Measurements from ENCODE around the gene OR56B4. TPM values are rescaled to one million over a fixed set of nuclear protein-coding genes. Genes with fewer than 3 reads are reported as not detected.
"Not testable (repeated sequence)": the region's sequence is repeated elsewhere in the genome, so short reads cannot be mapped to it uniquely, and the experiment has no call there.

OR56B4 gene
- polyA plus RNA-seq (2011; rRNA removed): not detected in 2 replicates
- not detected in 2 replicates for polyA minus RNA-seq (2011; rRNA and poly(A)+ RNA removed)

DNA sequence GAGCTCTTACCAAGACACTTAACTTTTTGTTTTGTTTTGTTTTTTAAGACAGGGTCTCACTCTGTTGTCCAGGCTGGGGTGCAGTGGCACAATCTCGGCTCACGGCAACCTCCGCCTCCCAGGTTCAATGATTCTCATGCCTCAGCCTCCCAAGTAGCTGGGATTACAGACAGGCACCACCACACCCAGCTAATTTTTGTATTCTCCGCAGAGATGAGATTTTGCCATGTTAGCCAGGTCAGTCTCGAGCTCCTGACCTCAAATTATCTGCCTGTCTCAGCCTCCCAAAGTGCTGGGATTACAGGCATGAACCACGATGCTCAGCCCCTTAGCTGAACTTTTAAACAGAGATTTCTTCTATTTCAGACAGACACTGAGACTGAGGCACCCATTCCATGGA lies at the start of gene OR56B4:
Gene OR56B4, plus strand, starts transcription at position 301 of the 400 bp plus-strand sequence. Its CDS starts 95 bp downstream, at position 396.
- POLR2A ChIA-PET; H3K36me3 ChIP-seq (ENCODE audit: control insufficient read depth, insufficient read depth, low read length): not testable (repeated sequence)

GRCh38 chr11:6061475-6061874 lies 46.0 kb upstream of the OR56B4 start:
- CTCF ChIA-PET: no interaction called here
- no peaks in the 10 kb centered on the region for H3K36me3 ChIP-seq (ENCODE audit: control insufficient read depth, insufficient read depth, low read length)
- DNase-seq (ENCODE audit: low read depth): no peak
- H3K27me3 ChIP-seq (ENCODE audit: control insufficient read depth, insufficient read depth, low read length): no peaks in the 10 kb centered on the region
- POLR2A ChIA-PET: no interaction called here
- no peak for TF ChIP-seq CTCF (IDR thresholded peaks at IDR 0.05; ENCODE audit: insufficient read depth, low read depth, low read length)
- no peak overlapping the region for H3K4me3 ChIP-seq (ENCODE audit: low read depth, low read length)

More for the DNA sequence above, at the start of gene OR56B4:
- CTCF ChIA-PET; H3K27me3 ChIP-seq (ENCODE audit: control insufficient read depth, insufficient read depth, low read length); H3K4me3 ChIP-seq (ENCODE audit: low read depth, low read length); DNase-seq (ENCODE audit: low read depth): not testable (repeated sequence)

- CTCF ChIA-PET: interaction anchor here (0.6 kb wide), 1 partner anchor 34 kb away, joined by 3 read pairs; no protein-coding TSS in a partner anchor
These were observed 44.7 kb upstream of the OR56B4 start for GRCh38 chr11:6062691-6063358.

DNA sequence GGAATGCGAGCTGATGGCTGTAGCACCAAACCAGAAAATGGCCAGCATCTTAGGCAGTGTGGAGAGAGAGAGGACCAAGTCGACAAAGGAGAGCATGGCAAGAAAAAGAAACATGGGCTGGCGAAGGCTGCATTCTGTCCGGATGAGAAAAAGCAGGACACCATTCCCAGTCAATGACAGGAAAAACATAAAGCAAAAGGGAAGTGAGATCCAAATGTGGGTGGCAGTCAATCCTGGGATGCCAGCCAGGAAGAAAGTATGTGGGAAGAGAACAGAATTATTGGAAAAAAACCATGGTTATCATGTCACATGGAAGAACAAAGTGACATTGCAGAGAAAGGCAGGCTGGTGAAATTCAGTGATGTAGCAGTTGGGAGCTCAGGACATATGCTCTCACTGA lies 40.0 kb upstream of the OR56B4 start:
- no peak for DNase-seq (ENCODE audit: low read depth)
- H3K4me3 ChIP-seq (ENCODE audit: low read depth, low read length): no peak overlapping the region
- no peak for TF ChIP-seq CTCF (IDR thresholded peaks at IDR 0.05; ENCODE audit: insufficient read depth, low read depth, low read length)
- ChIA-PET POLR2A (no interaction called here), CTCF (no interaction called here)
- no peaks in the 10 kb centered on the region for H3K27me3 ChIP-seq (ENCODE audit: control insufficient read depth, insufficient read depth, low read length)
- H3K36me3 ChIP-seq (ENCODE audit: control insufficient read depth, insufficient read depth, low read length): no peaks in the 10 kb centered on the region

More at GRCh38 chr11:6062691-6063358, 44.7 kb upstream of the OR56B4 start:
- no peaks in the 10 kb centered on the region for H3K36me3 ChIP-seq (ENCODE audit: control insufficient read depth, insufficient read depth, low read length)
- TF ChIP-seq CTCF (IDR thresholded peaks at IDR 0.05; ENCODE audit: insufficient read depth, low read depth, low read length): no peak
- no peak for DNase-seq (ENCODE audit: low read depth)
- POLR2A ChIA-PET: no interaction called here
- no peak overlapping the region for H3K4me3 ChIP-seq (ENCODE audit: low read depth, low read length)
- no peaks in the 10 kb centered on the region for H3K27me3 ChIP-seq (ENCODE audit: control insufficient read depth, insufficient read depth, low read length)

DNA sequence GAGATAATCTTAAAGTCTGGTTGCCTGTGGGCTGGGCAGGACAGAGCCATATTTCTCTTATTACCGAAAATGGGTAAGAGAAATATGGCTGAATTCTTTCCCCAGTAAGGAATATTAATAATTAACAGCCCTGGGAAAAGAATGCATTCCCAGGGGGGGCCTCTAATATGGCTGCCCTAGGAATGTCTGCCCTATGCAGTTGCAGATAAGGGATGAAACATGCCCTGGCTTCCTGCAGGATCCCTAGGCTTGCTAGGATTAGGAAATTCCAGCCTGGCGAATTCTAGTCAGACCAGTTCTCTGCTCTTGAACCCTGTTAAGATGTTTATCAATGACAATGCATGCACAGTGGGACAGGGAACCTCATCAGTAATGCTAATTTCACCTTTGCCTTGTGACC lies 31.0 kb upstream of the OR56B4 start:
- H3K36me3 ChIP-seq (ENCODE audit: control insufficient read depth, insufficient read depth, low read length); POLR2A ChIA-PET: not testable (repeated sequence)

GRCh38 chr11:6077723-6078122 lies 29.8 kb upstream of the OR56B4 start:
- TF ChIP-seq CTCF (IDR thresholded peaks at IDR 0.05; ENCODE audit: insufficient read depth, low read depth, low read length): no peak
- CTCF ChIA-PET: no interaction called here

More for the DNA sequence above, 31.0 kb upstream of the OR56B4 start:
- DNase-seq (ENCODE audit: low read depth); CTCF ChIA-PET; H3K27me3 ChIP-seq (ENCODE audit: control insufficient read depth, insufficient read depth, low read length); H3K4me3 ChIP-seq (ENCODE audit: low read depth, low read length): not testable (repeated sequence)

More at GRCh38 chr11:6077723-6078122, 29.8 kb upstream of the OR56B4 start:
- Histone ChIP-seq H3K4me3 (ENCODE audit: low read depth, low read length) (no peak overlapping the region), H3K27me3 (ENCODE audit: control insufficient read depth, insufficient read depth, low read length) (no peaks in the 10 kb centered on the region), H3K36me3 (ENCODE audit: control insufficient read depth, insufficient read depth, low read length) (no peaks in the 10 kb centered on the region)
- POLR2A ChIA-PET: no interaction called here
- DNase-seq (ENCODE audit: low read depth): no peak

Measured in BJ (cell line).